Common myeloid progenitor, CD34-positive (primary cell): ENCODE data around the gene KNL1.
A peak's percentile ranks its signal among the peaks of the same experiment; 100 is the strongest.

ENCODE experiments used
- CTCF ChIA-PET: fragments of 350-600 bp; sonication (Branson Sonifier 250); formaldehyde crosslinking; loops from one replicate; lab custom pipeline; 2021; ENCODE audit warnings: antibody characterized with exemption; lab: Charles Lee
- POLR2A ChIA-PET: fragments of 350-600 bp; sonication (Branson Sonifier 250); formaldehyde crosslinking; loops from one replicate; lab custom pipeline; 2021; ENCODE audit warnings: antibody characterized with exemption; lab: Charles Lee
- DNase-seq, 3 donors: peaks; one replicate each; pipeline versions ENCODE4 v3.0.0 to v3.0.0-alpha.2; 2013
- H3K27ac ChIP-seq, 2 experiments: 1 replicate in 1 of 2; 2 replicates in 1 of 2; pipeline ENCODE4 v1.7.0; 2013; ENCODE audit warnings: inconsistent platforms in 2 of 2, low read length in 2 of 2, mild to moderate bottlenecking in 2 of 2, low read depth in 1 of 2, moderate library complexity in 1 of 2; ENCODE audit not compliant: severe bottlenecking in 2 of 2, insufficient read depth in 1 of 2, poor library complexity in 1 of 2
- H3K27me3 ChIP-seq, 5 experiments: replicated peaks in 2 of 5; 1 replicate in 3 of 5; 2 replicates in 2 of 5; pipeline versions ENCODE4 v1.6.1 to v1.7.0; 2013; ENCODE audit warnings: low read length in 4 of 5, mild to moderate bottlenecking in 2 of 5, moderate library complexity in 2 of 5, inconsistent platforms in 1 of 5; ENCODE audit not compliant: insufficient read depth in 5 of 5, control insufficient read depth in 4 of 5
- H3K36me3 ChIP-seq, 4 experiments: 1 replicate in 2 of 4; 2 replicates in 2 of 4; pipeline versions ENCODE4 v1.6.1 to v1.7.0; 2013; ENCODE audit warnings: low read length in 3 of 4, control low read depth in 1 of 4, mild to moderate bottlenecking in 1 of 4; ENCODE audit not compliant: control insufficient read depth in 4 of 4, insufficient read depth in 4 of 4
- H3K4me1 ChIP-seq, 4 experiments: 1 replicate in 3 of 4; 2 replicates in 1 of 4; pipeline versions ENCODE4 v1.6.1 to v1.7.1; 2013; ENCODE audit warnings: low read length in 3 of 4, mild to moderate bottlenecking in 3 of 4, control low read depth in 1 of 4, inconsistent platforms in 1 of 4, moderate library complexity in 1 of 4; ENCODE audit not compliant: control insufficient read depth in 4 of 4, insufficient read depth in 4 of 4; ENCODE audit errors: control extremely low read depth in 1 of 4
- H3K4me3 ChIP-seq, 7 experiments: 1 replicate in 4 of 7; 2 replicates in 3 of 7; pipeline versions ENCODE4 v1.5.1 to v1.7.0; 2013; ENCODE audit warnings: mild to moderate bottlenecking in 7 of 7, low read length in 6 of 7, moderate library complexity in 6 of 7, inconsistent platforms in 2 of 7, low read depth in 2 of 7, control low read depth in 1 of 7; ENCODE audit not compliant: insufficient read depth in 4 of 7, control insufficient read depth in 1 of 7; ENCODE audit errors: extremely low read depth in 1 of 7
- H3K9me3 ChIP-seq, 5 experiments: 1 replicate in 4 of 5; 2 replicates in 1 of 5; pipeline versions ENCODE4 v1.6.1 to v1.7.1; 2013; ENCODE audit warnings: low read length in 4 of 5, mild to moderate bottlenecking in 2 of 5, inconsistent platforms in 1 of 5, low read depth in 1 of 5, moderate library complexity in 1 of 5; ENCODE audit not compliant: control insufficient read depth in 4 of 5, insufficient read depth in 2 of 5; ENCODE audit errors: control extremely low read depth in 1 of 5
- WGBS: methylation state at CpG from one replicate; pipeline ENCODE4 v1.1.5; 2013; ENCODE audit not compliant: insufficient coverage; 5-methylcytosine and 5-hydroxymethylcytosine counted together

Gene KNL1

GRCh38 chr15:40613080-40613479, 19.0 kb downstream of the KNL1 start:
- H3K4me3 ChIP-seq: no peak overlapping the region
- peaks cover 0 to 4% (median under 1%) of the 10 kb centered on the region in 4 experiments for H3K4me1 ChIP-seq
- WGBS: no CpG with 5 or more reads among the region's 5 CpGs
- ChIA-PET POLR2A (no interaction called here), CTCF (no interaction called here)
- no peak overlapping the region for H3K27ac ChIP-seq
- H3K36me3 ChIP-seq: peaks cover 2 to 20% (median 4%) of the 10 kb centered on the region in 4 experiments
- DNase-seq: no peak
- H3K9me3 ChIP-seq: no peaks in the 10 kb centered on the region
- H3K27me3 ChIP-seq: no peaks in the 10 kb centered on the region

- Histone ChIP-seq H3K27me3 (no peaks in the 10 kb centered on the region), H3K36me3 (peaks cover 2 to 41% (median 8%) of the 10 kb centered on the region in 4 experiments), H3K9me3 (no peaks in the 10 kb centered on the region), H3K4me1 (peaks cover 0 to 4% (median under 1%) of the 10 kb centered on the region in 4 experiments), H3K4me3 (no peak overlapping the region), H3K27ac (no peak overlapping the region)
- WGBS: no CpG with 5 or more reads among the region's 2 CpGs
- peak in 2 of 3 donors; percentile 35 to 51 for DNase-seq
- POLR2A ChIA-PET: interaction anchor here (0.5 kb wide), 1 partner anchor 755 kb away, joined by 5 read pairs; no protein-coding TSS in a partner anchor
- CTCF ChIA-PET: no interaction called here
These were observed 24.0 kb downstream of the KNL1 start for GRCh38 chr15:40618023-40618422.

GRCh38 chr15:40618906-40619305, 24.9 kb downstream of the KNL1 start:
- POLR2A ChIA-PET: no interaction called here
- Histone ChIP-seq H3K27ac (no peak overlapping the region), H3K4me1 (peaks cover 0 to 4% (median under 1%) of the 10 kb centered on the region in 4 experiments), H3K9me3 (no peaks in the 10 kb centered on the region), H3K27me3 (no peaks in the 10 kb centered on the region), H3K4me3 (no peak overlapping the region), H3K36me3 (peaks cover 2 to 46% (median 8%) of the 10 kb centered on the region in 4 experiments)
- no peak for DNase-seq
- CTCF ChIA-PET: no interaction called here

- Histone ChIP-seq H3K9me3 (no peaks in the 10 kb centered on the region), H3K27ac (no peak overlapping the region), H3K4me3 (no peak overlapping the region), H3K27me3 (no peaks in the 10 kb centered on the region), H3K4me1 (no peaks in the 10 kb centered on the region), H3K36me3 (peaks cover 2 to 43% (median 8%) of the 10 kb centered on the region in 4 experiments)
- ChIA-PET POLR2A (interaction anchor here (0.7 to 1.0 kb wide), 2 partner anchors 34 to 467 kb away, joined by 3 read pairs; no protein-coding TSS in a partner anchor), CTCF (no interaction called here)
- 100% methylated on average over 2 of the region's 2 CpGs for WGBS
- DNase-seq: peak in 2 of 3 donors; percentile 11 to 33
These were observed 29.3 kb downstream of the KNL1 start for GRCh38 chr15:40623361-40623760.

DNA sequence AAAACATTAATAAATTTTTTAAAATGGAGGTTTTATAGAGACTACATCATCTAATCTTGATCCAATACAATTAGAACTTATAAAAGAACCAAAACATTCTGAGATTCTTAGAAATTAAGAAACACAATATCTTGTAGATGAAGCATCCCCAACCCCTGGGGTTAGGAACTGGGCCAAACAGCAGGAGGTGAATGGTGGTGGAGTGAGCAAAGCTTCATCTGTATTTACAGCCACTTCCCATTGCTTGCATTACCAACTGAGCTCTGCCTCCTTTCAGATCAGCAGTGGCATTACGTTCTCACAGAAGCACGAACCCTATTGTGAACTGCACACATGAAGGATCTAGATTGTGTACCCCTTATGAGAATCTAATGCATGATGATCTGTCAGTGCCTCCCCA, 36.3 kb downstream of the KNL1 start:
- no peak overlapping the region for H3K4me3 ChIP-seq
- ChIA-PET POLR2A (no interaction called here), CTCF (no interaction called here)
- DNase-seq: no peak
- no peaks in the 10 kb centered on the region for H3K27me3 ChIP-seq
- no peaks in the 10 kb centered on the region for H3K9me3 ChIP-seq
- WGBS: 100% methylated on average over 2 of the region's 2 CpGs
- no peaks in the 10 kb centered on the region for H3K4me1 ChIP-seq
- peaks cover 0 to 23% (median 6%) of the 10 kb centered on the region in 4 experiments for H3K36me3 ChIP-seq
- no peak overlapping the region for H3K27ac ChIP-seq

GRCh38 chr15:40633178-40633577, 39.1 kb downstream of the KNL1 start:
- H3K9me3 ChIP-seq: no peaks in the 10 kb centered on the region
- H3K36me3 ChIP-seq: peaks cover 0 to 34% (median 9%) of the 10 kb centered on the region in 4 experiments
- H3K4me1 ChIP-seq: no peaks in the 10 kb centered on the region
- ChIA-PET POLR2A (no interaction called here), CTCF (interaction anchor here (0.6 to 1.1 kb wide), 2 partner anchors 35 to 168 kb away, joined by 3 to 4 read pairs; no protein-coding TSS in a partner anchor)
- H3K27ac ChIP-seq: no peak overlapping the region
- no peaks in the 10 kb centered on the region for H3K27me3 ChIP-seq
- no peak for DNase-seq
- H3K4me3 ChIP-seq: no peak overlapping the region
- WGBS: 100% methylated on average over 3 of the region's 9 CpGs

GRCh38 chr15:40637221-40637745, 43.2 kb downstream of the KNL1 start:
- no peak overlapping the region for H3K4me3 ChIP-seq
- H3K4me1 ChIP-seq: no peaks in the 10 kb centered on the region
- no peaks in the 10 kb centered on the region for H3K9me3 ChIP-seq
- CTCF ChIA-PET: interaction anchor here (0.6 kb wide), 1 partner anchor 77 kb away, joined by 3 read pairs; no protein-coding TSS in a partner anchor
- H3K27ac ChIP-seq: no peak overlapping the region
- H3K36me3 ChIP-seq: peaks cover 3 to 19% (median 4%) of the 10 kb centered on the region in 4 experiments
- no peaks in the 10 kb centered on the region for H3K27me3 ChIP-seq
- POLR2A ChIA-PET: no interaction called here
- WGBS: 100% methylated on average over 1 of the region's 4 CpGs
- DNase-seq: no peak
